NCI-H526 treated with DMSO at 0.1 percent for 48 hours (cell line): ENCODE data around the gene GALK2.
A peak's percentile ranks its signal among the peaks of the same experiment; 100 is the strongest.
"Not testable (repeated sequence)": the region's sequence is repeated elsewhere in the genome, so short reads cannot be mapped to it uniquely, and the experiment has no call there.

Experiments used
- DNase-seq: peaks from one replicate; lab custom pipeline; 2025; lab: John Stamatoyannopoulos, UW

GALK2 gene

DNA sequence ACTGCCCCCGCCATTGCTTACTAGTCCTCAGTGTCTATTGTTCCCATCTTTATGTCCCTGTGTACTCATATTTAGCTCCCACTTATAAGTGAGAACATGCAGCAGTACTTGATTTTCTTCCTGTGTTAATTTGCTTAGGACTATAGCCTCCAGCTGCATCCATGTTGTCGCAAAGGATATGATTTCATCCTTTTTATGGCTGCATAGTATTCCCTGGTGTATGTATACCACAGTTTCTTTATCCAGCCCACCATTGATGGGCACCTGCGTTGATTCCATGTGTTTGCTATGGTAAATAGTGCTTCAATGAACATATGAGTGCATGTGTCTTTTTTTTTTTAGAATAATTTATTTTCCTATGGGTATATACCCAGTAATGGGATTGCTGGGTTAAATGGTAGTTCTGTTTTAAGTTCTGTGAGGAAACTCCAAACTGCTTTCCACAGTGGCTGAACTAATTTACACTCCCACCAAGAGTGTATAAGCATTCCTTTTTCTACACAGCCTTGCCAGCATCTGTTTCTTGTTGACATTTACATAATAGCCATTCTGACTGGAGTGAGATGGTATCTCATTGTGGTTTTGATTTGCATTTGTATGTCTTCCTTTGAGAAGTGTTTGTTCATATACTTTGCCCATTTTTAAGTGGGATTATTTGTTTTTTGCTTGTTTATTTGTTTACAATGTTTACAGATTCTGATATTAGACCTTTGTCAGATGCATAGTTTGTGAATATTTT lies 53.7 kb downstream of the GALK2 start:
- peak; percentile 52 for DNase-seq

DNA sequence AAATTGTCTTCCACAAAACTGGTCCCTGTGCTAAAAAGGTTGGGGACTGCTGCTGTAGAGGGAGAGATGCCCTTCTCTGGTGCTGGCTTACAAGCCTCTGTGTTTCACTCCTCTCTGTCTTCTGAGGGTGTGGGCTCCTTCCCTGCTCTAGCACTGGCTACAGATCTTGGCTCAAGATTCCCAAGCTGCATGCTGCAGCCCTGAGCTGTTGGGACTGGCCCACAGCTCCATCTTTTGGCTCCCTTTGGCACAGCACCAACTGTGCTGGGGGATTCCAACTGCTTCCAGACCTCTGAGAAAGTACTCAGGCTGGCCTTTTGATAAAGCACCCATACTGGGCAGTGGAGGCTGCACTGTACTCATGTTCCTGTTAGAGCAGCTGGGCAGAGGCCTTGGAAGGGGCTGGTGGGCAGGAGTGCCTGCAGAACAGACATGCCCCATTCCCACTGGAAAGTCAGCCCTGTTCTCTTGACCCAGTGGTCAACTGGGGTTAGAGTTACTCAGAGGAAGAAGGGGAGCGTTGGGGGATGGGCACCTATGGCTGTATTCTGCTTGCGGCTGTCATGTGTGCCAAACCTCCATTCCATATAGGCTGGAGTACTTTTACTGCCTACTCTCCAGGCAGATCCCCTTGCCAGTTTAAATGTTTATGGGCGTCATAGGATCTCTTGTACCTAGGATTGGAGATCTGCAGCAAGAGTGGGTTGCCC lies 55.7 kb downstream of the GALK2 start:
- no peak for DNase-seq

DNA sequence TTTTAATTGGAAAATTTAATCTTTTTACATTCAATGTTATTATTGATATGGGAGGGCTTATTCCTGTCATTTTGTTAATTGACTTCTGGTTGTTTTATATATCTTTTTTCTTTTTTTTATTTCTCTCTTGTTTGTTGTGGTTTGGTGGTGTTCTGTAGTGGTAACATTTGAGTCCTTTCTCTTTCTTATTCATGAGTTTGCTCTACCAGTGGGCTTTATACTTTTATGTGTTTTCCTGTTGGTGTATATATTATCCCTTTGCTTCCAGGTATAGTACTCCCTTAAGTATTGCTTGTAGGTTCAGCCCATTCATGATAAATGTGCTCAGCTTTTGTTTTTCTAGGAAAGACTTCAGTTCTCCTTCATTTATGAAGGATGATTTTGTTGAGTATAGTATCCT lies 57.6 kb downstream of the GALK2 start:
- no peak for DNase-seq

GRCh38 chr15:49229922-49230321 lies 59.9 kb downstream of the GALK2 start:
- no peak for DNase-seq

- no peak for DNase-seq
These were observed 62.3 kb downstream of the GALK2 start for GRCh38 chr15:49232236-49232806.

GRCh38 chr15:49235446-49236124 lies 65.5 kb downstream of the GALK2 start:
- DNase-seq = peak; percentile 55

GRCh38 chr15:49236869-49237268 lies 66.8 kb downstream of the GALK2 start:
- DNase-seq = no peak

GRCh38 chr15:49238342-49238741 lies 68.3 kb downstream of the GALK2 start:
- DNase-seq = peak; percentile 62

DNA sequence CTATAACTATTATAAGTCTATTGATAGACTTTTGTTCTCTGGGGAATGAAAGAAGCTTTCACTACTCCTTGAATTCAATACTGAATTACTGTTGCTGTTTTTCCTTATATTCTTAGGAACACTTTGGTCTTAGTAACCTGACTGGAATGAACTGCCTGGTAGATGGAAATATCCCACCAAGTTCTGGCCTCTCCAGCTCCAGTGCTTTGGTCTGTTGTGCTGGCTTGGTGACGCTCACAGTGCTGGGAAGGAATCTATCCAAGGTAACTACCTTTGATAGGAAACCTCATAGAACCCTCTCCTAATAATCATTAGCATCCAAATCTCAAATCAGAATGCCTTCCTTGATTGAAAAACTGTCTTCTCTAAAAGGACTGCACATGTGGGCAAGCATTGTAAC lies 69.1 kb downstream of the GALK2 start:
- no peak for DNase-seq

DNA sequence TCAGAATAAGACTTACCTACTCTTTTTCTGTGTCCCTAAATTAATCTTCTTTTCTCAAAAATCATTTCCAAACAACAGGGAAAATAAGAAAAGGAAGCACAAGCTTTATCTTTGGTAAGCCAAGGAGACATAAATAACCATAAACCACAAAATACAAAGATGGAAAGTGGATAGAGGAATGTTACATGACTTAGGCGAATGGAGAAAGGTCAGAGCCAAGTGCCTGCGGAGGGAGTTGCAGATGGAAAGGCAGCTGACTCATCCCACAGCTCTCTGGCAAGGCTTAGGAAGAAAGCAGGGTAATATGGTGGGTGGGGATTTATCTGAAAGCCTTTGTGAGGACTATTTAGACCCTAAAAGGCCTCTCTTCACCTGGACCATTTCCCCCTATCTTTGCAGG lies 72.8 kb downstream of the GALK2 start:
- no peak for DNase-seq

- DNase-seq = no peak
These were observed 77.6 kb downstream of the GALK2 start for GRCh38 chr15:49247556-49248110.

DNA sequence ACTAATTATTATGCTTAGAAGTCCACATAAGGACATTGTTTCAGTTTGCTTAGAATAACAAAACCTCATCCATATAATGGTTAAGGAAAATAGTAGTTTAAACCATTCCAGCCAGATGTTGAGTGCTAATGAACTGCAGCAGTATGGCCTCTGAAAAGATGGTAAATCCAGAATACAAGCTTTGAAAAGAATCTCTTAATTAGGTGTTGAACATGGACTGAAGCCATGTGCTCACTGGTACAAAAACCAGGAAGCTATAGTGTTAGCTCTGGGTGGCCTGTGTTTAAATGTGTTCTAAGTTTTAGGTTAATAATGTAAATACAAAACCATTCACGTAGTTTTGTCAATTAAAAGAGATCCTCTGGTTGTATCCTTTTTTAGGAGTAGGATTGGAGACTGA lies 78.2 kb downstream of the GALK2 start:
- DNase-seq = no peak

GRCh38 chr15:49255966-49256759 lies 86.1 kb downstream of the GALK2 start:
- peak; percentile 97 for DNase-seq

DNA sequence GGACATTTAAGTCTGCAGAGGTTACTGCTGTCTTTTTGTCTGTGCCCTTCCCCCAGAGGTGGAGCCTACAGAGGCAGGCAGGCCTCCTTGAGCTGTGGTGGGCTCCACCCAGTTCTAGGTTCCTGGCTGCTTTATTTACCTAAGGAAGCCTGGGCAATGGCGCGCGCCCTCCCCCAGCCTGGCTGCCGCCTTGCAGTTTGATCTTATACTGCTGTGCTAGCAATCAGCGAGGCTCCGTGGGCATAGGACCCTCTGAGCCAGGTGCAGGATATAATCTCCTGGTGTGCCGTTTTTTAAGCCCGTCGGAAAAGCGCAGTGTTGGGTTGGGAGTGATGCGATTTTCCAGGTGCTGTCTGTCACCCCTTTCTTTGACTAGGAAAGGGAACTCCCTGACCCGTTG lies 95.1 kb downstream of the GALK2 start:
- DNase-seq = not testable (repeated sequence)

DNA sequence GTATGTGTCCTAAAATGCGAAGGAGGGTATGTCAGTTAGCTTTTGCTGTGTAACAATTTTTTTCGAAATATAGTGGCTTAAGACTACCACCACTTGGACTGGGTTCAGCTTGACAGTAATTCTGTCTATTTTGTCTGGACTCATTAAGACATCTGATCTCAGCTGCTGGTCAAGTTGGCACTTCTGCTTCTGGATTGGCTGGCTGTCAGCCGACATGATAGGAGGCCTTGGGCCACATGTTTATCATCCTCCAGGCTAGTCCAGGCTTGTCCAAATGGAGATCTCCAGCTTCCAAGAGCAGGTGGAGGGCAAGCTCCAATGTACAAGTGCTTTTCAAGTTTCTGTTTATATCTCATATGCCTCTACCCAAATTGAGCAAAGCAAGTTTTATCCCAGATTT lies 95.9 kb downstream of the GALK2 start:
- no peak for DNase-seq

GRCh38 chr15:49270541-49271421 lies 100.7 kb downstream of the GALK2 start:
- DNase-seq = no peak

DNA sequence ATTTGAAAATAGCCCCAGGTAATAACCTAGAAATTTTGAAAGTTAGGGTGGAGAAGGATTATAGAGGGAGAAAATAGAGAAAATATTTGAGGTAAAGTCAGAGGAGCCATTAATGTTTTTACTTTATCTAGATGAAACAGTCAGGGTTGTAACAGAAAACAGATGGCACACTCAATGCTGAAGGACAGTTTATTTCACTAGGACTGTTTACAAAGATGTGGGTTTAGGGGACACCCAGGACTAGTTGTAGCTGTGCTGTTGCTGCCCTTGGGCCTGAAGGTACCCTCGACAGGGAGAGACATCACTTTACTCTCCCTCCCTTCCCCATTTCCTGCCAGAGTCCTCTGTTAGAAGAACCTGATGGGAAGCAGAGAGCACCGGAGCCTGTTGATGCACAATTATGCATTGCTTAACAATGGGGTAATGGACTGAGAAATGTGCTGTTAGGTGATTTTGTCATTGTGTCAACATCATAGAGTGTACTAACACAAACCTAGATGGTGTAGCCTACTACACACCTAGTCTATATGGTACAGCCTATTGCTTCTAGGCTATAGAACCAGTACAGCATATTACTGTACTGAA lies 103.8 kb downstream of the GALK2 start:
- no peak for DNase-seq

- no peak for DNase-seq
These were observed 108.7 kb downstream of the GALK2 start for GRCh38 chr15:49278751-49279150.

GRCh38 chr15:49279521-49280456 lies 109.7 kb downstream of the GALK2 start:
- no peak for DNase-seq
